Measurements from ENCODE around the gene IGSF3. TPM values are rescaled to one million over a fixed set of nuclear protein-coding genes. Genes with fewer than 3 reads are reported as not detected.

Gene IGSF3
- total RNA-seq, 1 donor from 2014 or later: 19.9 TPM

- TF ChIP-seq, protein P1, sequence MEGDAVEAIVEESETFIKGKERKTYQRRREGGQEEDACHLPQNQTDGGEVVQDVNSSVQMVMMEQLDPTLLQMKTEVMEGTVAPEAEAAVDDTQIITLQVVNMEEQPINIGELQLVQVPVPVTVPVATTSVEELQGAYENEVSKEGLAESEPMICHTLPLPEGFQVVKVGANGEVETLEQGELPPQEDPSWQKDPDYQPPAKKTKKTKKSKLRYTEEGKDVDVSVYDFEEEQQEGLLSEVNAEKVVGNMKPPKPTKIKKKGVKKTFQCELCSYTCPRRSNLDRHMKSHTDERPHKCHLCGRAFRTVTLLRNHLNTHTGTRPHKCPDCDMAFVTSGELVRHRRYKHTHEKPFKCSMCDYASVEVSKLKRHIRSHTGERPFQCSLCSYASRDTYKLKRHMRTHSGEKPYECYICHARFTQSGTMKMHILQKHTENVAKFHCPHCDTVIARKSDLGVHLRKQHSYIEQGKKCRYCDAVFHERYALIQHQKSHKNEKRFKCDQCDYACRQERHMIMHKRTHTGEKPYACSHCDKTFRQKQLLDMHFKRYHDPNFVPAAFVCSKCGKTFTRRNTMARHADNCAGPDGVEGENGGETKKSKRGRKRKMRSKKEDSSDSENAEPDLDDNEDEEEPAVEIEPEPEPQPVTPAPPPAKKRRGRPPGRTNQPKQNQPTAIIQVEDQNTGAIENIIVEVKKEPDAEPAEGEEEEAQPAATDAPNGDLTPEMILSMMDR (IDR thresholded peaks at IDR 0.05; ENCODE audit: borderline replicate concordance): no peak
- no peak overlapping the region for H3K27ac ChIP-seq (replicated peaks)
- DNase-seq: no peak
Measured at GRCh38 chr1:116711263-116711840, 43.8 kb upstream of the IGSF3 start.

DNA sequence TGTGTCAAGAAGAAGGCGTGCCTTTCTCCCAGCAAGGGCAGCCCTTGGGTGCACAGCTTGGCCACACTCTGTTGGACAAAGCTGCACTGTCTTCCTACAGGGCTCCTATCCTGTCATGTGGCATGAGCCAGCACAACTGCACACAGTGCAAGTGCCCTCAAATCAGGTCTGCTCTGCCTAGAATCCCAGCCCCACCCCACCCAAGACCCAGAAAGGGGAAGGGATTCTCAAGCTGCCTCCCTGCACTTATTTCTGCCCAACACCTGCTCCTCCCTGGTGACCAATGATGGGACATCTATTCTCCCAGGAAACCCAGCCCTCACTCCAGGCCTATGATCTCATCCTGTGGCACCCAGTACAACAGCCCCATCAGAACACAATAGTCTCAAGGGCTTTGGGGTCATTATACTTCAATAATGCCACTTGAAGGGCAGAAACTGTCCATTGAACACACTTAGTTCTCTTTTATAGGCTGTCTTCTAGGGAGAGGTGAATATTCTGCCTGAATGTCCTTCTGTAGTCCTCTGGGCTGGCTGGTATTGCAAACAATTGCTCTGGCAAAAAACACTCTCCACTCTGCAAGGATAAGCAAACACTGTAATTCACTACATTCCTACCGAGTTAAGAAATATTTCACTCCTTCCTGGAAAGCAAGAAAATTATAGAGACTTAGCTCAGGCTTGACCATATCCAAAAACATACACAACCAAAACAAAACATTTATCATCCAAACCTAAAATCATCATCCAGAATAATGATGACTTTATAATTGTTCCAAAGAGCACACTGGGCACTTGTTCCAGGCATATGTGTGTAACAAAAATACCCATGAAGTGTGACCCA, 43.1 kb upstream of the IGSF3 start:
- intact Hi-C loops (cut with micrococcal nuclease): no loop called here
- TF ChIP-seq, protein P1 (IDR thresholded peaks at IDR 0.05; ENCODE audit: borderline replicate concordance): no peak
- H3K36me3 ChIP-seq: no peaks in the 10 kb centered on the region
- peaks cover 4% of the 10 kb centered on the region for H3K27me3 ChIP-seq (ENCODE audit: low read depth)
- no peak overlapping the region for H3K4me3 ChIP-seq
- H3K27ac ChIP-seq (replicated peaks): no peak overlapping the region
- H3K9me3 ChIP-seq (replicated peaks): no peaks in the 10 kb centered on the region
- no peak for DNase-seq
- H3K4me1 ChIP-seq: peaks cover 11% of the 10 kb centered on the region

More at GRCh38 chr1:116711263-116711840, 43.8 kb upstream of the IGSF3 start:
- no peak overlapping the region for H3K4me3 ChIP-seq
- no peaks in the 10 kb centered on the region for H3K36me3 ChIP-seq
- peaks cover 4% of the 10 kb centered on the region for H3K27me3 ChIP-seq (ENCODE audit: low read depth)
- no peaks in the 10 kb centered on the region for H3K9me3 ChIP-seq (replicated peaks)
- peaks cover 11% of the 10 kb centered on the region for H3K4me1 ChIP-seq
- intact Hi-C loops (cut with micrococcal nuclease): no loop called here

- no peaks in the 10 kb centered on the region for H3K9me3 ChIP-seq (replicated peaks)
- H3K36me3 ChIP-seq: no peaks in the 10 kb centered on the region
- no peak for DNase-seq
- H3K27me3 ChIP-seq (ENCODE audit: low read depth): peaks cover under 1% of the 10 kb centered on the region
- H3K27ac ChIP-seq (replicated peaks): no peak overlapping the region
- TF ChIP-seq, protein P1 (IDR thresholded peaks at IDR 0.05; ENCODE audit: borderline replicate concordance): no peak
- intact Hi-C loops (cut with micrococcal nuclease): no loop called here
- peaks cover 11% of the 10 kb centered on the region for H3K4me1 ChIP-seq
- H3K4me3 ChIP-seq: no peak overlapping the region
Measured at GRCh38 chr1:116709666-116710167, 42.2 kb upstream of the IGSF3 start.

- intact Hi-C loops (cut with micrococcal nuclease): no loop called here
- peaks cover 11% of the 10 kb centered on the region for H3K4me1 ChIP-seq
- no peak overlapping the region for H3K27ac ChIP-seq (replicated peaks)
- H3K4me3 ChIP-seq: no peak overlapping the region
- no peak for DNase-seq
- H3K36me3 ChIP-seq: no peaks in the 10 kb centered on the region
- no peaks in the 10 kb centered on the region for H3K27me3 ChIP-seq (ENCODE audit: low read depth)
- H3K9me3 ChIP-seq (replicated peaks): no peaks in the 10 kb centered on the region
- TF ChIP-seq, protein P1 (IDR thresholded peaks at IDR 0.05; ENCODE audit: borderline replicate concordance): no peak
Measured at GRCh38 chr1:116708255-116708900, 40.8 kb upstream of the IGSF3 start.

- H3K4me1 ChIP-seq: peaks cover 11% of the 10 kb centered on the region
- no peaks in the 10 kb centered on the region for H3K9me3 ChIP-seq (replicated peaks)
- H3K27me3 ChIP-seq (ENCODE audit: low read depth): no peaks in the 10 kb centered on the region
- no peak for DNase-seq
- TF ChIP-seq, protein P1 (IDR thresholded peaks at IDR 0.05; ENCODE audit: borderline replicate concordance): no peak
- intact Hi-C loops (cut with micrococcal nuclease): no loop called here
- H3K36me3 ChIP-seq: no peaks in the 10 kb centered on the region
- no peak overlapping the region for H3K4me3 ChIP-seq
- no peak overlapping the region for H3K27ac ChIP-seq (replicated peaks)
Measured at GRCh38 chr1:116706841-116707240, 39.3 kb upstream of the IGSF3 start.
